WTC11 (cell line): ENCODE results near the gene CRB1.

Experiments used
- FOXJ3 ChIP-seq: sonication (generic); formaldehyde crosslinking; IDR thresholded peaks from 2 replicates; pipeline ENCODE4 v1.9.0; 2021; ENCODE audit warnings: missing genetic modification reagents, mild to moderate bottlenecking, borderline replicate concordance
- GRHL2 ChIP-seq: fragments of 250-450 bp; sonication (Bioruptor Pico); IDR thresholded peaks from 2 replicates; pipeline ENCODE4 v1.8.0; 2022; ENCODE audit warnings: mild to moderate bottlenecking, moderate library complexity; ENCODE audit not compliant: insufficient replicate concordance, severe bottlenecking

GRCh38 chr1:197448121-197448779 lies 180.2 kb downstream of the CRB1 start:
- no peak for TF ChIP-seq FOXJ3 (CRISPR knock-in tag)
- TF ChIP-seq GRHL2 = no peak
